Mesothelial cell of epicardium (in vitro differentiated cells): ENCODE data around the gene NPL. TPM values are rescaled to one million over a fixed set of nuclear protein-coding genes. Genes with fewer than 3 reads are reported as not detected.
A peak's percentile ranks its signal among the peaks of the same experiment; 100 is the strongest.

Experiments
- DNase-seq, 2 experiments: peaks; one replicate each; pipeline ENCODE4 v3.0.0; 2021; ENCODE audit warnings: low spot score in 2 of 2; ENCODE audit not compliant: unreplicated experiment in 2 of 2
- H3K27ac Mint-ChIP-seq: 2 replicates; pipeline ENCODE4 v1.8.0; 2021; ENCODE audit warnings: mixed read lengths
- H3K27me3 Mint-ChIP-seq: 2 replicates; pipeline ENCODE4 v1.8.0; 2021; ENCODE audit warnings: low read depth, mixed read lengths
- H3K36me3 Mint-ChIP-seq: 2 replicates; pipeline ENCODE4 v1.8.0; 2021; ENCODE audit warnings: mixed read lengths
- H3K4me1 Mint-ChIP-seq: 2 replicates; pipeline ENCODE4 v1.8.0; 2021; ENCODE audit warnings: mixed read lengths
- H3K4me3 Mint-ChIP-seq: 2 replicates; pipeline ENCODE4 v1.8.0; 2021; ENCODE audit warnings: mild to moderate bottlenecking, moderate library complexity, mixed read lengths
- H3K9me3 Mint-ChIP-seq: 2 replicates; pipeline ENCODE4 v1.8.0; 2021; ENCODE audit warnings: mixed read lengths
- CTCF ChIP-seq: fragments of 200-600 bp; sonication (generic); IDR thresholded peaks from one replicate; pipeline ENCODE4 v1.5.0; 2021; ENCODE audit warnings: antibody characterized with exemption; ENCODE audit not compliant: unreplicated experiment
- total RNA-seq: library from RNA; stranded (reverse); gene quantifications from 3 replicates; pipeline ENCODE4 v1.2.1, GENCODE V29; 2021

The NPL gene
- total RNA-seq, result 3.9 to 5.8 TPM (median 4.9 TPM) in 3 replicates

DNA sequence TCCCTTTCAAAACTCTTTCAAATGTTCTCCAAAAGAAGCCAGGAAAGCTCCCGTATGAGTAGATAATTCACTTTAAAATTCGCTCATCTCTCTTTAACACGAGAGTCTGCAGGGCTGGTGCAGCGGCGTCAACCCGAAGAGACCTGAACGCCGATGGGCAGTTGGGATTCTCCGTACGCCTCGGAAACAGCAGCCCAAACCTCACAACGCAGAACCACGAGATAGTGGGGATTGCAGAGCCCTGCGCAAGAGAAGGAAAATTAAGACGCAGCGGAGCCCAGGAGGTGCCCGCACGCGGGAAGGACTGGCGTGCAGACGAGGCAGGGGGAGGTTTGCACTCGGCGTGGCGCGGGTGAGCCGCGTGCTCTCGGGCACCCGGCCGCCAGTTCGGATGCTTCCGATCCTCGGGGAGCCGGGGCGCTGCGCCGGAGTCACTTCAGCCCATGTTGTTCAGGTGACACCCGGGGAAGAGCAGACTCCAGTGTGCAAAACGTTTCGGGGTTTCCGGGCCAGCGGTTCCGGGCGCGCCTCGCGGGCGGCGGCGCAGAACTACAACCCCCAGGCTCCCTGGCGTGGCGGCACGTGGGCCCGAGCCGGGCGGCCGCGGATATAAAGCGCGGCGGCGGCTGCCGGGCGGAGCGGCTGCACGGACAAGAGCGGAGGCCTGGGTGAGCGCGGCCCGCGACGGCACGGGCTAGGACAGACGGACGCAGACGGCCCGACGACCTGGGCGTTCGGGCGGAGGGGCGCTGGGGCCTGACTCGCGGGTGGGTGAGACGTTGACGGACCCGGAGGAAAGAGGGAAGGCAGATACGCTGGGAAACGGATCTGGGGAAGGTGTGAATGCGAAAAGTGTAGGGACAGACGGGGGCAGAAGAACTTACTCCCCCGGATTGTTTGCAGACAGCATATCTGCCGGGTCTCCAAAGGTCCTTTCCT, at the start of gene NPL:
TSS of gene NPL (plus strand) at position 636 of the 939 bp plus-strand sequence. CDS start 4,599 bp downstream, outside the sequence.
- H3K4me3 Mint-ChIP-seq, result peak within 1 kb of the TSS; percentile 79
- no peak for TF ChIP-seq CTCF
- no peaks in the 10 kb centered on the region for H3K36me3 Mint-ChIP-seq
- H3K27me3 Mint-ChIP-seq, result peaks cover 25% of the 10 kb centered on the region
- H3K9me3 Mint-ChIP-seq, result no peaks in the 10 kb centered on the region
- peak within 1 kb of the TSS; percentile 82 for H3K27ac Mint-ChIP-seq
- DNase-seq, result peak; percentile 48 to 79
- H3K4me1 Mint-ChIP-seq, result peaks cover 16% of the 10 kb centered on the region

- H3K4me3 Mint-ChIP-seq, result no peak overlapping the region
- no peak for TF ChIP-seq CTCF
- H3K4me1 Mint-ChIP-seq, result peaks cover 10% of the 10 kb centered on the region
- DNase-seq, result no peak
- H3K36me3 Mint-ChIP-seq, result no peaks in the 10 kb centered on the region
- H3K27ac Mint-ChIP-seq, result no peak overlapping the region
- H3K9me3 Mint-ChIP-seq, result peaks cover 8% of the 10 kb centered on the region
- H3K27me3 Mint-ChIP-seq, result no peaks in the 10 kb centered on the region
These were observed 49.5 kb upstream of the NPL start for GRCh38 chr1:182740120-182740519.

- TF ChIP-seq CTCF, result no peak
- peaks cover 10% of the 10 kb centered on the region for H3K4me1 Mint-ChIP-seq
- no peak overlapping the region for H3K4me3 Mint-ChIP-seq
- peaks cover 3% of the 10 kb centered on the region for H3K27me3 Mint-ChIP-seq
- no peaks in the 10 kb centered on the region for H3K9me3 Mint-ChIP-seq
- H3K27ac Mint-ChIP-seq, result no peak overlapping the region
- DNase-seq, result no peak
- H3K36me3 Mint-ChIP-seq, result no peaks in the 10 kb centered on the region
These were observed 46.8 kb upstream of the NPL start for GRCh38 chr1:182742780-182743179.

DNA sequence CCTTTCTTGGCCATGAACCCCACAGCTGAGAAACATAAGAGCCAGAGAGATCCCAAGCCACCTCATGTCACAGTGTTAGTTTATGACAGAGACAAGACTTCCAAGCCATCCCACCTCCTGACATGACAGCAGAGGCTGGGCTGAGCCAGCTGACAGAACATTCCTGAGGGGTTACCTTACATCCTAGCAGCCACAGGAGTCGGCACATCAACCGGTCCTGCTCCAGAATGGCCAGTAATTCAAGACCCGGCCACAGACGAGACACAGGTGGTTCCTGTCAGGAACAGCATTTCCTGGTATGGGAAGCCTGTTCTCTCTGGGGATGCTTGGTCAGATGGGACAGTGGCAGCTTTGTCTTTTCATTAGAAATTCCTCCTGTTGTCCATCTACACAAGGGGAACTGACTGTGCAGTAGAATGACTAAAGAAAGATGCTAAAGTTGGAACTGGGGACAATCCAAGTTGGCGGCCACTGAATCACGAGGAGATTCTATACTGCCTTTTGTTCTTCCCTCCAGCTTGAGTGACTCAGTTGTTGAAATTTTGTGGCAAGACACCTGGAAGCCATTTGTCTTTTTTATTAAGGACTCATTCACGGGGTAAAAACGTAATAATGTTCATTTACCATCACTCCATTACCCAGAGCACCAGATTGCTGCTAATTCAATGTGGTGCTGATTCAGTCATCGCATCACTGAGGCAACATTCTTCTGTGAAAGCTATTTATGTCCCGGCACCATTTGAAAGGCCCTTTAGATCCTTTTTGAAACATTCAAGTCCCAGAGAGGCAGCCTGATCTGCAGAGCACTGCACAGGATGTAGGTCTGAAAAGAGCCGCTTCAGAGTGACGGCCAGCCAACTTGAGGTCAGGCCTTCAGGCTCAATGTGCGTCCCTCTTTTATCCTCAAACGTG, 37.2 kb upstream of the NPL start:
- Mint-ChIP-seq H3K4me1 (no peaks in the 10 kb centered on the region), H3K27ac (no peak overlapping the region), H3K4me3 (no peak overlapping the region), H3K9me3 (peaks cover 16% of the 10 kb centered on the region), H3K27me3 (no peaks in the 10 kb centered on the region), H3K36me3 (no peaks in the 10 kb centered on the region)
- no peak for DNase-seq
- TF ChIP-seq CTCF, result no peak

DNA sequence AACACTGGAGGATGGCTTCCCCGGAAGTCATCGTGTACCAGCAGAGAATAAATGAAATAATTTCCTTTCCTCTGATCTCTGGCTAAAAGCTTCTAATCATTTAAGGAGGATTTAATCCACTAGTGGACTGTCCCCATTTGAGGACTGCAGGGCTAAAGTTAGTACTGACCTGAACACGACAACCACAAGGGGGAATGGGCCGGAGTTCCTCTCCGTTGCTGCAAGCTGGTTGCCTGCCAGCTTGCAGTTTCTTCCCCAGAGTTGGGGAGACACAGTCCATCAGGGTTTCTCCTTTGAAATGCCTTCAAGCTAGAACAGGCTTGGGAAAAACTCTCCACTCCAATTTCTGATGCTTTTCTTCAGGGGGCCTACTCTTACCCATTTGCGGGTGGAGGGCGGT, 35.5 kb upstream of the NPL start:
- TF ChIP-seq CTCF, result no peak
- Mint-ChIP-seq H3K36me3 (no peaks in the 10 kb centered on the region), H3K9me3 (peaks cover 7% of the 10 kb centered on the region), H3K4me3 (no peak overlapping the region), H3K4me1 (no peaks in the 10 kb centered on the region), H3K27ac (no peak overlapping the region), H3K27me3 (no peaks in the 10 kb centered on the region)
- no peak for DNase-seq
